AG09319 (cell line): ENCODE results near the gene BRINP2.

Experiments
- DNase-seq: peaks from one replicate; pipeline ENCODE4 v3.0.0-alpha.2; 2010; ENCODE audit warnings: low read depth; ENCODE audit errors: extremely low read depth
- TF ChIP-seq, protein P1 (sequence below): IDR thresholded peaks from 2 replicates; pipeline ENCODE4 v1.5.1; 2011; ENCODE audit warnings: low read depth, mild to moderate bottlenecking, inconsistent platforms, low read length, moderate library complexity

BRINP2 gene

GRCh38 chr1:177142791-177143271 is 27.9 kb upstream of the BRINP2 start:
- TF ChIP-seq, protein P1, sequence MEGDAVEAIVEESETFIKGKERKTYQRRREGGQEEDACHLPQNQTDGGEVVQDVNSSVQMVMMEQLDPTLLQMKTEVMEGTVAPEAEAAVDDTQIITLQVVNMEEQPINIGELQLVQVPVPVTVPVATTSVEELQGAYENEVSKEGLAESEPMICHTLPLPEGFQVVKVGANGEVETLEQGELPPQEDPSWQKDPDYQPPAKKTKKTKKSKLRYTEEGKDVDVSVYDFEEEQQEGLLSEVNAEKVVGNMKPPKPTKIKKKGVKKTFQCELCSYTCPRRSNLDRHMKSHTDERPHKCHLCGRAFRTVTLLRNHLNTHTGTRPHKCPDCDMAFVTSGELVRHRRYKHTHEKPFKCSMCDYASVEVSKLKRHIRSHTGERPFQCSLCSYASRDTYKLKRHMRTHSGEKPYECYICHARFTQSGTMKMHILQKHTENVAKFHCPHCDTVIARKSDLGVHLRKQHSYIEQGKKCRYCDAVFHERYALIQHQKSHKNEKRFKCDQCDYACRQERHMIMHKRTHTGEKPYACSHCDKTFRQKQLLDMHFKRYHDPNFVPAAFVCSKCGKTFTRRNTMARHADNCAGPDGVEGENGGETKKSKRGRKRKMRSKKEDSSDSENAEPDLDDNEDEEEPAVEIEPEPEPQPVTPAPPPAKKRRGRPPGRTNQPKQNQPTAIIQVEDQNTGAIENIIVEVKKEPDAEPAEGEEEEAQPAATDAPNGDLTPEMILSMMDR = no peak
- DNase-seq = no peak

DNA sequence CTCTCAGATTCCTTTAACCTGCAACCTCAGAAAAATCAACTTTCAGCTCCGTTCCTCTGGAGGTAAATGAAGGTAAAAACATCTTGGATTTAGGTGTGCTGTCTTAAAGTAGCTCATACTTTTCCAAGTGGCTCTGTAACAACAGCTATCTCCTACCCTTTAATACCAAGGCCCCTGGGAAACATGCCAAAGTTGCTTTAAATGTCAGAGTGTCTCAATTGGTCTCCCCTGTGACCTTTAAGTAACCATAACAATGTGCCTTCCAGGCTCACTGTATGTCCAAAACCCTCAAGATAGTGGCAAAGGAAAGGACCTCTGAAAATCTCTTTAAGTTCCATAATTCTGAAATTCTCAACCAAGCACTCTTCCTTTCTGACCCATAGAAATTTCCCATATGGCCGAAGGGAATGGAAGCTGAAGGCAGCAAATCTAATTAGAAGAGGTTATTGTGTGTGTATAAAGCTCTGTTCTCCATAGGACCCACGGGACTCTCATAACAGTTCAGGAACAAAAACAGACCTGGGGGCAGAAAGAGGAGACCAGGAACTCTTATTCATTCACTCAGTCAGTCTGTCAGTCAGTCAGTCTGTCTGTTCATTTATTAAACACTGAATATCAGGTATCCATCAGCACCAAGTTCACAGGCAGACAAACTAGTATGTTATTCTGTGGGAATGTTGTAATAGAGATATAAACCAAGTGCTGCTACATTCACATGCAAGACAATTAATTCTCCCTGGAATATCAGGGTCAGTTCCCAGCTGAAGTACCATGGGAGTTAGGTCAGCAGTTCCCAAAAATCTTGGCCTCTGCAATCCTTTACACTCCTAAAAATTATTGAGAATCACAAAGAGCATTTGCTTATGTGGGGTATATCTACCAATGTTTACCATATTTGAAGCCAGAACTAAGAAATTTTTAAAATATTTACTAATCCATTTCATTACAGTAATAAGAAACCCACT is 25.4 kb upstream of the BRINP2 start:
- DNase-seq = no peak

DNA sequence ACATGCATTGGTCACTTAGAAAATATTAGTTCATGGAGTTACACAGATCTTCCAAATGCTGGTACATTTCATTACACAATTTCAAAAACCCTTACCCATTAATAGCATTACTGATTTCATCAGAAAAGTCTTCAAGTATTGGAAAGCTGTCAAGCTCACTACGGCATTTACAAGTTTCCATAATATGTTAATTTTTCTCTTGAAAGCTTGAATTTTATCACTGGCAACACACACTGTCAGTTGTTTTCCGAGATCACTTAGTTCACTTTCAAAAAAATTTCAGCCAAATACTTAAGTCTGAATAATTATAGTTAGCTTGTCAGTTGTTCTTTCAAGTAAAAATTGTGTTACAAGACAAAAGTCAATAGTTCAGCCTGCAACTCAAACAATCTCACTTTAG is 24.3 kb upstream of the BRINP2 start:
- TF ChIP-seq, protein P1 = no peak
- no peak for DNase-seq

More for the DNA sequence above, 25.4 kb upstream of the BRINP2 start:
- TF ChIP-seq, protein P1 = no peak

DNA sequence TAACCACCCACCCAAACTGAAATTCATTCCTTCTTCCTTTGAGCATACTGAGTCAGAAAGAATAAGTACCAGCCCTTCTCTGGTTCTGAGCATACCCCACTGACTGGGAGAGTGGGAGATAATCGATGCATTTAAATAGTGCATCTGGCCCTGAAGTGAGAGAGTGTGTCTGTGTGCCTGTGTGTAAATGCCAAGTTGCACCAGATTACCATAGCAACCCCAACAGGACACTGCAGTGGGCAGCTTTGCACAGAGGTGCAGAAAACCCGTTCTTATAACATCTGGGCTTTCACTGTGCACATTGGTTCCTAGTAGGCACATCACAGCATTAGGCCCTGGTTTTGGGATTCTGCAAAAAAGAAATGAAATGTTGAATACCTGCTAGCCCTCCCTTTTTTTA is 8.5 kb upstream of the BRINP2 start:
- TF ChIP-seq, protein P1 = no peak
- DNase-seq = no peak

DNA sequence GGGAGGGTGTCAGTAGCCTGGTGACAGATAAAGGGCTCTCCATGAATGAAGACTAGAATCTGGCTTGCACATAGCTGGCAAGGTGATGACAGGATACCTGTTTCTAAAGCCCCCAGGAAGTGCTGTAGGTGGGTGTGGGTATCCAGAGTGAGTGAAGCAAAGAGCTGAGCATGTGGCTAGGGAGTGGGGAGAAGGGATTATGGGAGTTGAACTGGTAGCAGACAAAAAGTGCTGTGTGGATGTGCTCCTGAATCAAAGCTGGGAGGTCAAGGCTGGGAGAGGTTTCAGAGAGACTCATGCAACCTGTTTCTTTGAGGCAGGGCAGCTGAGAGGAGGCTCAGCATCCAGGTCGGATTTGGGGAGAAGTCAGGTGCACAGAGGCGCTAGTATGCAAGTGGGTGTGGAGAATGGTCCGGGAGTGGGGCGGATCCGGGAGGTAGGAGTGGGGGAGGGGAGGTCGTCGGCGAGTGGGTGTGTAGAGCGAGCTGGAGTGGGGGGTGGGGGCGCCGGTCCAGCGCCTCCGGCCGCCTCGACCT is 6.8 kb upstream of the BRINP2 start:
- TF ChIP-seq, protein P1 = no peak
- no peak for DNase-seq

- DNase-seq = no peak
- TF ChIP-seq, protein P1 = no peak
Observed at GRCh38 chr1:177164380-177165068, 6.2 kb upstream of the BRINP2 start, which contains the start of gene ASTN1. Gene ASTN1, minus strand, starts transcription at chr1:177164712. Its CDS starts 36 bp downstream, at chr1:177164676.
